AG09309 (cell line): Measurements from ENCODE around the gene CA11.

Experiments
- DNase-seq: peaks from one replicate; pipeline ENCODE4 v3.0.0-alpha.2; 2010; ENCODE audit warnings: low read depth
- H3K4me3 ChIP-seq: 2 replicates; pipeline ENCODE4 v1.5.1; 2011; ENCODE audit warnings: mild to moderate bottlenecking, low read depth, low read length, moderate library complexity; ENCODE audit not compliant: control insufficient read depth
- CTCF ChIP-seq: IDR thresholded peaks from 2 replicates; pipeline ENCODE4 v1.5.1; 2011; ENCODE audit warnings: mild to moderate bottlenecking, low read depth, low read length, inconsistent platforms; ENCODE audit not compliant: insufficient read depth, control insufficient read depth; ENCODE audit errors: missing control alignments

Gene CA11

GRCh38 chr19:48595171-48595570, 50.8 kb downstream of the CA11 start:
- H3K4me3 ChIP-seq = no peak overlapping the region
- no peak for DNase-seq
- no peak for TF ChIP-seq CTCF

GRCh38 chr19:48591021-48591420, 55.0 kb downstream of the CA11 start:
- no peak for TF ChIP-seq CTCF
- no peak overlapping the region for H3K4me3 ChIP-seq
- DNase-seq = no peak

- peak overlapping the region; percentile 39 for H3K4me3 ChIP-seq
- peak; percentile 97 for TF ChIP-seq CTCF
- DNase-seq = no peak
These were observed 57.2 kb downstream of the CA11 start for GRCh38 chr19:48588670-48589401.
